ENCODE measurements around the gene CD200. TPM values are rescaled to one million over a fixed set of nuclear protein-coding genes. Genes with fewer than 3 reads are reported as not detected.

Gene CD200
- total and polyA plus RNA-seq, 2 of the 4 experiments (the other 2 are of a cell fraction): 1.1 to 1.7 TPM

DNA sequence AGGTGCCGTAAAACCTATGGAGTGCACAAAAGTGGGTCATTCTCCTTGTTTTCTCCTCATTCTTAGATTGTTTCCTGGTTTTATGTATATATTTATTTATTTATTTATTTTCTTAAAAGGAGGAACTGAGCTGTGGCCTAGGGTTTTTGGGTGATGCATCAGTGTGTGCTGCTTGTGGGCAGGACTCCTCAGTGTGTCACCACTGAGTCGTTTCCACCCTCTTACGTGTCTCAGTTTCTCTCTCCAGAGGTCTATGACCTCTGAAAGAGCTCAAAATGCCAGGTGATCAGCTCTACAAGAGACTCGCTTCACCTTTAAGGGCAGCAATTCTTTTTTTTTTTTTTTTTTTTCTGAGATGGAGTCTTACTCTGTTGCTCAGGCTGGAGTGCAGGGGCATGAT, 72.9 kb downstream of the CD200 start:
- peak; percentile 40 for DNase-seq

More for the DNA sequence above, 72.9 kb downstream of the CD200 start:
- POLR2A ChIA-PET (ENCODE audit: unreplicated experiment): no interaction called here
- in situ Hi-C loops (cut with MboI; ENCODE audit: low sequenced_read_pairs) (no loop called here), dilution Hi-C loops (cut with HindIII; ENCODE audit: low sequenced_read_pairs, unreplicated experiment) (no loop called here), intact Hi-C loops (cut with micrococcal nuclease) (no loop called here)
- no peak overlapping the region for H4K5ac ChIP-seq (ENCODE audit: low read depth, low read length)
- H3K4me2 ChIP-seq (ENCODE audit: low read depth, low read length): no peak overlapping the region
- H2AFZ ChIP-seq (replicated peaks; ENCODE audit: low read length, poor library complexity): no peak overlapping the region
- no peak overlapping the region for H3K27ac ChIP-seq (ENCODE audit: insufficient read depth, low read length)
- WGBS, 2 experiments (ENCODE audit: extremely low coverage in 2 of 2, insufficient read length in 1 of 2): no CpG with 5 or more reads among the region's 4 CpGs
- H2BK5ac ChIP-seq (ENCODE audit: low read depth, low read length, poor library complexity, severe bottlenecking): no peak overlapping the region
- no peaks in the 10 kb centered on the region for H3K4me1 ChIP-seq (ENCODE audit: control insufficient read depth, insufficient read depth, low read length)
- CTCF ChIA-PET: interaction anchor here (0.7 kb wide), 1 partner anchor 47 kb away, joined by 6 read pairs; no protein-coding TSS in a partner anchor
- 0 out of 2 replicates have a peak, but pooled peaks have one; percentile 27 for ATAC-seq (ENCODE audit: low read depth)
- H3K14ac ChIP-seq (replicated peaks; ENCODE audit: low read depth, low read length): no peak overlapping the region
- H3K79me1 ChIP-seq (ENCODE audit: low read depth in 1 of 2, low read length in 2 of 2): no peaks in the 10 kb centered on the region
- H2BK15ac ChIP-seq (ENCODE audit: low read depth, low read length): no peak overlapping the region
- H2BK120ac ChIP-seq (ENCODE audit: low read depth, low read length): no peak overlapping the region
- no peak overlapping the region for H3K18ac ChIP-seq (ENCODE audit: low read depth, low read length)
- BruUV-seq (replicated peaks): no TSS peak
- H2AK5ac ChIP-seq (ENCODE audit: low read depth, low read length): no peak overlapping the region
- no peaks in the 10 kb centered on the region for H3K27me3 ChIP-seq (ENCODE audit: control insufficient read depth, insufficient read depth, low read length)
- H4K8ac ChIP-seq (ENCODE audit: low read depth in 2 of 2, low read length in 2 of 2): no peak overlapping the region
- no peaks in the 10 kb centered on the region for H3K9me1 ChIP-seq (ENCODE audit: insufficient read depth, low read length)
- H3K36me3 ChIP-seq (ENCODE audit: control insufficient read depth, insufficient read depth, low read length): no peaks in the 10 kb centered on the region
- H3K9me3 ChIP-seq (ENCODE audit: control insufficient read depth, insufficient read depth, low read length): no peaks in the 10 kb centered on the region
- no peak overlapping the region for H3K4me3 ChIP-seq (ENCODE audit: insufficient read depth, low read depth, low read length)
- H3K4ac ChIP-seq (ENCODE audit: low read depth, low read length): no peak overlapping the region
- no peak overlapping the region for H3K9ac ChIP-seq (ENCODE audit: low read depth, low read length)
- H4K91ac ChIP-seq (ENCODE audit: insufficient read depth, low read depth, low read length): no peak overlapping the region
- TF ChIP-seq, protein P1, sequence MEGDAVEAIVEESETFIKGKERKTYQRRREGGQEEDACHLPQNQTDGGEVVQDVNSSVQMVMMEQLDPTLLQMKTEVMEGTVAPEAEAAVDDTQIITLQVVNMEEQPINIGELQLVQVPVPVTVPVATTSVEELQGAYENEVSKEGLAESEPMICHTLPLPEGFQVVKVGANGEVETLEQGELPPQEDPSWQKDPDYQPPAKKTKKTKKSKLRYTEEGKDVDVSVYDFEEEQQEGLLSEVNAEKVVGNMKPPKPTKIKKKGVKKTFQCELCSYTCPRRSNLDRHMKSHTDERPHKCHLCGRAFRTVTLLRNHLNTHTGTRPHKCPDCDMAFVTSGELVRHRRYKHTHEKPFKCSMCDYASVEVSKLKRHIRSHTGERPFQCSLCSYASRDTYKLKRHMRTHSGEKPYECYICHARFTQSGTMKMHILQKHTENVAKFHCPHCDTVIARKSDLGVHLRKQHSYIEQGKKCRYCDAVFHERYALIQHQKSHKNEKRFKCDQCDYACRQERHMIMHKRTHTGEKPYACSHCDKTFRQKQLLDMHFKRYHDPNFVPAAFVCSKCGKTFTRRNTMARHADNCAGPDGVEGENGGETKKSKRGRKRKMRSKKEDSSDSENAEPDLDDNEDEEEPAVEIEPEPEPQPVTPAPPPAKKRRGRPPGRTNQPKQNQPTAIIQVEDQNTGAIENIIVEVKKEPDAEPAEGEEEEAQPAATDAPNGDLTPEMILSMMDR (conservative IDR thresholded peaks at IDR 0.05; ENCODE audit: low read depth, low read length): no peak
- TF ChIP-seq CEBPB (IDR thresholded peaks at IDR 0.05; ENCODE audit: low read depth, low read length): no peak
- TF ChIP-seq, protein P2, sequence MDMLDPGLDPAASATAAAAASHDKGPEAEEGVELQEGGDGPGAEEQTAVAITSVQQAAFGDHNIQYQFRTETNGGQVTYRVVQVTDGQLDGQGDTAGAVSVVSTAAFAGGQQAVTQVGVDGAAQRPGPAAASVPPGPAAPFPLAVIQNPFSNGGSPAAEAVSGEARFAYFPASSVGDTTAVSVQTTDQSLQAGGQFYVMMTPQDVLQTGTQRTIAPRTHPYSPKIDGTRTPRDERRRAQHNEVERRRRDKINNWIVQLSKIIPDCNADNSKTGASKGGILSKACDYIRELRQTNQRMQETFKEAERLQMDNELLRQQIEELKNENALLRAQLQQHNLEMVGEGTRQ (IDR thresholded peaks at IDR 0.05; ENCODE audit: low read depth, low read length): no peak
- TF ChIP-seq BHLHE40 (IDR thresholded peaks at IDR 0.05; ENCODE audit: low read depth, low read length): no peak
- TF ChIP-seq, protein P3, sequence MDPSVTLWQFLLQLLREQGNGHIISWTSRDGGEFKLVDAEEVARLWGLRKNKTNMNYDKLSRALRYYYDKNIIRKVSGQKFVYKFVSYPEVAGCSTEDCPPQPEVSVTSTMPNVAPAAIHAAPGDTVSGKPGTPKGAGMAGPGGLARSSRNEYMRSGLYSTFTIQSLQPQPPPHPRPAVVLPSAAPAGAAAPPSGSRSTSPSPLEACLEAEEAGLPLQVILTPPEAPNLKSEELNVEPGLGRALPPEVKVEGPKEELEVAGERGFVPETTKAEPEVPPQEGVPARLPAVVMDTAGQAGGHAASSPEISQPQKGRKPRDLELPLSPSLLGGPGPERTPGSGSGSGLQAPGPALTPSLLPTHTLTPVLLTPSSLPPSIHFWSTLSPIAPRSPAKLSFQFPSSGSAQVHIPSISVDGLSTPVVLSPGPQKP (IDR thresholded peaks at IDR 0.05; ENCODE audit: borderline replicate concordance, low read depth, low read length): no peak
- TF ChIP-seq FOS (IDR thresholded peaks at IDR 0.05; ENCODE audit: low read depth, low read length): no peak
- TF ChIP-seq POLR2A (IDR thresholded peaks at IDR 0.05; ENCODE audit: low read depth, low read length): no peak
- no peaks in the 10 kb centered on the region for H4K20me1 ChIP-seq (ENCODE audit: insufficient read depth, low read length)
- no peak overlapping the region for H2BK20ac ChIP-seq (ENCODE audit: low read depth, low read length)
- H3K56ac ChIP-seq (ENCODE audit: extremely low read depth, insufficient read depth, low read length): no peak overlapping the region
- H3K23ac ChIP-seq (ENCODE audit: low read depth, low read length): no peak overlapping the region
- no peak overlapping the region for H2AK9ac ChIP-seq (replicated peaks; ENCODE audit: low read depth, low read length, poor library complexity)

All from IMR-90 (cell line).